H1 (cell line): Measurements from ENCODE around the gene PLEKHG3. TPM values are rescaled to one million over a fixed set of nuclear protein-coding genes. Genes with fewer than 3 reads are reported as not detected.
A peak's percentile ranks its signal among the peaks of the same experiment; 100 is the strongest.

Experiments
- CTCF ChIA-PET: fragments of 300-600 bp; sonication (Branson Sonifier 250); formaldehyde crosslinking; loops from one replicate; lab custom pipeline; 2021; ENCODE audit not compliant: partially characterized antibody; lab: Charles Lee
- POLR2A ChIA-PET: fragments of 300-600 bp; sonication (Branson Sonifier 250); formaldehyde crosslinking; loops from one replicate; lab custom pipeline; 2021; ENCODE audit warnings: inconsistent platforms; ENCODE audit not compliant: partially characterized antibody; lab: Charles Lee
- DNase-seq, 2 experiments: peaks; one replicate each; pipeline versions ENCODE4 v3.0.0 to v3.0.0-alpha.2; 2010 to 2022; ENCODE audit warnings: low spot score in 2 of 2, low read depth in 1 of 2, mixed read lengths in 1 of 2
- FAIRE-seq: peaks from 2 replicates; lab custom pipeline; 2011; peaks lifted over from hg19 to GRCh38; lab: Jason Lieb, UNC
- H2AFZ ChIP-seq: 2 replicates; pipeline ENCODE4 v1.8.1; 2012; ENCODE audit warnings: low read length, inconsistent platforms
- H2AK5ac ChIP-seq: 2 replicates; pipeline ENCODE4 v1.6.1; 2013; ENCODE audit warnings: low read depth, low read length
- H2BK120ac ChIP-seq: replicated peaks from 2 replicates; pipeline ENCODE3; 2013; ENCODE audit warnings: low read depth, low read length, inconsistent platforms
- H2BK12ac ChIP-seq: 2 replicates; pipeline ENCODE4 v1.6.1; 2013; ENCODE audit warnings: low read depth, low read length
- H2BK15ac ChIP-seq: 2 replicates; pipeline ENCODE4 v1.6.1; 2013; ENCODE audit warnings: low read length
- H2BK20ac ChIP-seq: 2 replicates; pipeline ENCODE4 v1.6.1; 2013; ENCODE audit warnings: low read length
- H2BK5ac ChIP-seq: 2 replicates; pipeline ENCODE4 v1.6.1; 2013; ENCODE audit warnings: low read depth, low read length
- H3K14ac ChIP-seq: 2 replicates; pipeline ENCODE4 v1.6.1; 2013; ENCODE audit warnings: inconsistent platforms; ENCODE audit not compliant: insufficient read length
- H3K18ac ChIP-seq: 2 replicates; pipeline ENCODE4 v1.6.1; 2013; ENCODE audit warnings: low read length; ENCODE audit errors: extremely low read depth
- H3K23ac ChIP-seq: 2 replicates; pipeline ENCODE4 v1.6.1; 2013; ENCODE audit warnings: inconsistent platforms; ENCODE audit not compliant: insufficient read length
- H3K23me2 ChIP-seq: 2 replicates; pipeline ENCODE4 v1.6.1; 2013; ENCODE audit warnings: low read depth, low read length
- H3K27ac ChIP-seq: 2 replicates; pipeline ENCODE4 v1.6.1; 2011; ENCODE audit warnings: low read depth, low read length, inconsistent platforms
- H3K27me3 ChIP-seq, 4 experiments: replicated peaks in 1 of 4; 1 replicate in 1 of 4; 2 replicates in 3 of 4; pipeline versions ENCODE4 v1.6.1 to v1.8.1; 2011 to 2013; ENCODE audit warnings: low read length in 3 of 4, mild to moderate bottlenecking in 3 of 4, inconsistent platforms in 2 of 4, mixed read lengths in 2 of 4, moderate library complexity in 1 of 4; ENCODE audit not compliant: control insufficient read depth in 3 of 4, insufficient read depth in 3 of 4; ENCODE audit errors: extremely low read depth in 1 of 4
- H3K36me3 ChIP-seq, 4 experiments: 2 replicates each; pipeline versions ENCODE4 v1.6.1 to v1.8.1; 2011 to 2013; ENCODE audit warnings: mild to moderate bottlenecking in 4 of 4, low read length in 3 of 4, moderate library complexity in 2 of 4, control low read depth in 1 of 4, inconsistent platforms in 1 of 4; ENCODE audit not compliant: insufficient read depth in 4 of 4, control insufficient read depth in 2 of 4
- H3K4ac ChIP-seq: replicated peaks from 2 replicates; pipeline ENCODE3; 2013; ENCODE audit warnings: low read length, low read depth, mixed read lengths, inconsistent platforms; ENCODE audit not compliant: insufficient read length
- H3K4me1 ChIP-seq, 4 experiments: replicated peaks in 1 of 4; 1 replicate in 1 of 4; 2 replicates in 3 of 4; pipeline versions ENCODE4 v1.6.1 to v1.8.1; 2011 to 2013; ENCODE audit warnings: low read length in 3 of 4, inconsistent platforms in 2 of 4, mixed read lengths in 1 of 4; ENCODE audit not compliant: insufficient read depth in 4 of 4, control insufficient read depth in 3 of 4
- H3K4me2 ChIP-seq, 2 experiments: 2 replicates each; pipeline versions ENCODE4 v1.6.1 to v1.8.1; 2011 to 2013; ENCODE audit warnings: low read depth in 2 of 2, low read length in 2 of 2, control low read depth in 1 of 2, inconsistent platforms in 1 of 2, mild to moderate bottlenecking in 1 of 2; ENCODE audit not compliant: insufficient read depth in 1 of 2
- H3K4me3 ChIP-seq, 4 experiments: fragments of 200-600, 300-600 bp in 1 of 4; sonication (generic), shearing (Covaris generic), sonication (Bioruptor Twin) in 1 of 4; 2 replicates each; pipeline versions ENCODE4 v1.5.1 to v1.8.1; 2011 to 2016; ENCODE audit warnings: low read length in 4 of 4, low read depth in 3 of 4, control low read depth in 2 of 4, inconsistent platforms in 2 of 4, mild to moderate bottlenecking in 2 of 4, mixed read lengths in 1 of 4, moderate library complexity in 1 of 4; ENCODE audit not compliant: insufficient read depth in 2 of 4; ENCODE audit errors: extremely low read depth in 1 of 4
- H3K56ac ChIP-seq: replicated peaks from 2 replicates; pipeline ENCODE3; 2013; ENCODE audit warnings: low read depth, mild to moderate bottlenecking, mixed read lengths, low read length, inconsistent platforms; ENCODE audit not compliant: insufficient read length
- H3K79me1 ChIP-seq: 2 replicates; pipeline ENCODE4 v1.6.1; 2013; ENCODE audit warnings: low read depth, low read length, control low read depth
- H3K79me2 ChIP-seq, 2 experiments: 2 replicates each; pipeline versions ENCODE4 v1.6.1 to v1.8.1; 2012 to 2013; ENCODE audit warnings: low read length in 2 of 2, mild to moderate bottlenecking in 2 of 2, inconsistent platforms in 1 of 2; ENCODE audit not compliant: insufficient read depth in 2 of 2, control insufficient read depth in 1 of 2
- H3K9ac ChIP-seq, 4 experiments: replicated peaks in 1 of 4; 1 replicate in 1 of 4; 2 replicates in 3 of 4; pipeline versions ENCODE4 v1.6.1 to v1.8.1; 2011 to 2013; ENCODE audit warnings: low read depth in 3 of 4, low read length in 3 of 4, control low read depth in 2 of 4, mild to moderate bottlenecking in 2 of 4, moderate library complexity in 2 of 4, inconsistent platforms in 1 of 4; ENCODE audit errors: extremely low read depth in 1 of 4
- H3K9me3 ChIP-seq, 2 experiments: 2 replicates each; pipeline versions ENCODE4 v1.6.1 to v1.8.1; 2012 to 2013; ENCODE audit warnings: mild to moderate bottlenecking in 2 of 2, moderate library complexity in 2 of 2, control low read depth in 1 of 2, inconsistent platforms in 1 of 2, low read depth in 1 of 2, low read length in 1 of 2, mixed read lengths in 1 of 2; ENCODE audit not compliant: insufficient read depth in 2 of 2
- H4K20me1 ChIP-seq, 2 experiments: replicated peaks in 1 of 2; 2 replicates each; pipeline versions ENCODE3 to v1.8.1; 2011 to 2013; ENCODE audit warnings: inconsistent platforms in 2 of 2, low read length in 2 of 2, mild to moderate bottlenecking in 1 of 2; ENCODE audit not compliant: insufficient read depth in 2 of 2, control insufficient read depth in 1 of 2
- H4K5ac ChIP-seq: 2 replicates; pipeline ENCODE4 v1.6.1; 2013; ENCODE audit warnings: low read length, low read depth, mixed read lengths, inconsistent platforms; ENCODE audit not compliant: insufficient read length
- H4K8ac ChIP-seq: 2 replicates; pipeline ENCODE4 v1.8.0; 2013; ENCODE audit warnings: mild to moderate bottlenecking, moderate library complexity, low read length, inconsistent platforms; ENCODE audit not compliant: insufficient read depth; ENCODE audit errors: extremely low read depth
- H4K91ac ChIP-seq: replicated peaks from 2 replicates; pipeline ENCODE3; 2013; ENCODE audit warnings: low read length, mixed read lengths, inconsistent platforms; ENCODE audit not compliant: insufficient read length
- ASH2L ChIP-seq: fragments of 200-600, 300-600 bp; sonication (generic); IDR thresholded peaks from one replicate; pipeline ENCODE4 v1.7.1; 2017; ENCODE audit warnings: low read length
- ATF2 ChIP-seq: IDR thresholded peaks from 2 replicates; pipeline ENCODE4 v1.6.1; 2012; ENCODE audit warnings: low read length, inconsistent platforms
- CBX8 ChIP-seq: fragments of 300-800, 300-1000 bp; sonication (generic); IDR thresholded peaks from 2 replicates; pipeline ENCODE4 v1.7.1; 2016; ENCODE audit warnings: low read depth, low read length, borderline replicate concordance
- CEBPB ChIP-seq: IDR thresholded peaks from 2 replicates; pipeline ENCODE4 v1.6.1; 2012; ENCODE audit warnings: low read depth, low read length
- CHD2 ChIP-seq: IDR thresholded peaks from 2 replicates; pipeline ENCODE4 v1.6.1; 2012; ENCODE audit warnings: low read length, improper control_type of control experiment
- HDAC2 ChIP-seq, 2 experiments: fragments of 300-600 bp in 1 of 2; sonication (generic) in 1 of 2; IDR thresholded peaks; 2 replicates each; pipeline ENCODE4 v1.6.1; 2011 to 2012; ENCODE audit warnings: low read depth in 2 of 2, low read length in 2 of 2, mild to moderate bottlenecking in 2 of 2, moderate library complexity in 2 of 2, borderline replicate concordance in 1 of 2, inconsistent platforms in 1 of 2
- KDM4A ChIP-seq: IDR thresholded peaks from one replicate; pipeline ENCODE4 v1.7.1; 2012; ENCODE audit warnings: low read depth, mild to moderate bottlenecking, moderate library complexity, low read length, inconsistent platforms; ENCODE audit not compliant: severe bottlenecking
- KDM5A ChIP-seq: fragments of 200-600 bp; IDR thresholded peaks from 2 replicates; pipeline ENCODE4 v1.7.1; 2012; ENCODE audit warnings: mild to moderate bottlenecking, low read length, inconsistent platforms, mixed read lengths
- NRF1 ChIP-seq: IDR thresholded peaks from 2 replicates; pipeline ENCODE4 v1.6.1; 2011; ENCODE audit warnings: mild to moderate bottlenecking, low read depth, low read length, improper control_type of control experiment
- SP4 ChIP-seq: IDR thresholded peaks from 2 replicates; pipeline ENCODE4 v1.6.1; 2012; ENCODE audit warnings: low read length, inconsistent platforms
- WGBS, 2 experiments: shearing (Covaris generic) in 1 of 2; methylation state at CpG; one replicate each; pipeline versions ENCODE4 v1.1.6 to v1.1.7; 2013 to 2015; ENCODE audit warnings: low lambda C conversion rate in 2 of 2, mixed read lengths in 2 of 2, inconsistent platforms in 1 of 2, low coverage in 1 of 2, missing lambda C conversion rate in 1 of 2; ENCODE audit not compliant: insufficient replicate concordance in 2 of 2, insufficient coverage in 1 of 2, insufficient read length in 1 of 2; ENCODE audit errors: extremely low coverage in 1 of 2, missing lambda C conversion rate in 1 of 2; 5-methylcytosine and 5-hydroxymethylcytosine counted together
- polyA plus RNA-seq, 7 experiments: library from polyadenylated mRNA; depleted of rRNA in 3 of 7; stranded (reverse) in 5 of 7; unstranded in 2 of 7; fragments of >200 nt in 5 of 7; fragments of 200-250 nt in 2 of 7; gene quantifications; 1 replicate in 5 of 7; 2 replicates in 1 of 7; 4 replicates in 1 of 7; pipeline versions ENCODE4 v1.2.1 to v1.2.3, GENCODE V29; 2011 to 2013; ENCODE audit warnings: missing spikeins in 2 of 7, mixed read lengths in 2 of 7
- total RNA-seq: library from RNA; stranded (reverse); fragmentation: NEBNext Ultra II Directional; extraction: Animal tissue kit (Norgen Biotek cat#: 25700); gene quantifications from 2 replicates; pipeline ENCODE4 v1.2.1, GENCODE V29; 2021

PLEKHG3 gene
- total and polyA plus RNA-seq, 2 of the 8 experiments (the other 6 are each of a cell fraction or from before 2014, with no cell fraction given), result 43.4 to 90.6 TPM

GRCh38 chr14:64775081-64775777, 71.0 kb downstream of the PLEKHG3 start:
- H3K56ac ChIP-seq, result no peak overlapping the region
- H3K23me2 ChIP-seq, result no peaks in the 10 kb centered on the region
- no peaks in the 10 kb centered on the region for H3K36me3 ChIP-seq
- H3K4me1 ChIP-seq, result no peaks in the 10 kb centered on the region
- no peak overlapping the region for H2BK120ac ChIP-seq
- peak overlapping the region; percentile 10 for H4K5ac ChIP-seq
- H3K14ac ChIP-seq, result no peak overlapping the region
- H3K18ac ChIP-seq, result no peak overlapping the region
- H3K4ac ChIP-seq, result no peak overlapping the region
- no peak overlapping the region for H3K27ac ChIP-seq
- no peaks in the 10 kb centered on the region for H4K20me1 ChIP-seq
- ChIA-PET CTCF (interaction anchor here (0.9 to 9.1 kb wide), 18 partner anchors 8 to 178 kb away, joined by 3 to 96 read pairs (median 4); partner anchors contain the start of gene SPTB), POLR2A (interaction anchor here (0.6 kb wide), 1 partner anchor 227 kb away, joined by 4 read pairs; no protein-coding TSS in a partner anchor)
- H4K8ac ChIP-seq, result peak overlapping the region; percentile 1; the same call in 1 of the 2 replicates
- H2BK12ac ChIP-seq, result peak overlapping the region; percentile 39; the same call in 1 of the 2 replicates
- DNase-seq (no peak), FAIRE-seq (no peak)
- no peak overlapping the region for H2AK5ac ChIP-seq
- H3K4me3 ChIP-seq, result no peak overlapping the region
- no peak overlapping the region for H2BK20ac ChIP-seq
- H2BK5ac ChIP-seq, result no peak overlapping the region
- H3K9me3 ChIP-seq, result peaks cover 15 to 26% of the 10 kb centered on the region in 2 experiments
- no peaks in the 10 kb centered on the region for H3K79me2 ChIP-seq
- H4K91ac ChIP-seq, result no peak overlapping the region
- H3K9ac ChIP-seq, result no peak overlapping the region; a peak in 1 of 7 replicates
- no peak overlapping the region for H3K4me2 ChIP-seq
- no peaks in the 10 kb centered on the region for H3K79me1 ChIP-seq
- no peaks in the 10 kb centered on the region for H3K27me3 ChIP-seq
- H2AFZ ChIP-seq, result no peak overlapping the region
- H2BK15ac ChIP-seq, result no peak overlapping the region
- 95% methylated on average over 23 of the region's 25 CpGs; no CpG with 5 or more reads in 1 of the 2 experiments for WGBS, 2 experiments
- no peak overlapping the region for H3K23ac ChIP-seq
- TF ChIP-seq ATF2 (no peak), NRF1 (no peak), CHD2 (no peak), KDM5A (no peak), CEBPB (no peak), HDAC2 (IDR thresholded peaks at IDR 0.05; ENCODE audit: borderline replicate concordance in 1 of 2, low read depth in 2 of 2, low read length in 2 of 2) (no peak), CBX8 (no peak), SP4 (no peak), KDM4A (no peak), ASH2L (no peak)
